GM19025 (cell line): ENCODE measurements around the gene MRS2.
"Not testable (repeated sequence)": the region's sequence is repeated elsewhere in the genome, so short reads cannot be mapped to it uniquely, and the experiment has no call there.

Experiments used
- ATAC-seq: cut with Tn5 transposase; IDR thresholded peaks from one replicate; pipeline ENCODE4 v1.9.1; 2021; ENCODE audit warnings: mild to moderate bottlenecking, low read depth, moderate library complexity; ENCODE audit not compliant: unreplicated experiment

The MRS2 gene

GRCh38 chr6:24402697-24403500 is at the start of gene MRS2:
TSS of gene MRS2 (plus strand) at chr6:24402936. CDS start at chr6:24403047, 111 bp downstream.
- ATAC-seq: peak; percentile 96

GRCh38 chr6:24353861-24354260 is 48.9 kb upstream of the MRS2 start:
- ATAC-seq: no peak

- no peak for ATAC-seq
Observed at GRCh38 chr6:24355393-24355792, 47.3 kb upstream of the MRS2 start.

GRCh38 chr6:24356310-24356973 is 46.3 kb upstream of the MRS2 start:
- ATAC-seq: no peak

GRCh38 chr6:24357336-24358218 is 45.2 kb upstream of the MRS2 start, which contains the start of gene DCDC2:
TSS of gene DCDC2 (minus strand) at chr6:24358059. CDS start at chr6:24357750, 309 bp downstream.
- ATAC-seq: no peak

- ATAC-seq: no peak
Observed at GRCh38 chr6:24358219-24358821, 44.4 kb upstream of the MRS2 start.

- peak; percentile 85 for ATAC-seq
Observed at GRCh38 chr6:24359640-24360454, 42.9 kb upstream of the MRS2 start.

- ATAC-seq: not testable (repeated sequence)
Observed at GRCh38 chr6:24362363-24362762, 40.4 kb upstream of the MRS2 start.

GRCh38 chr6:24365103-24365633 is 37.6 kb upstream of the MRS2 start:
- ATAC-seq: not testable (repeated sequence)

- ATAC-seq: no peak
Observed at GRCh38 chr6:24374612-24375011, 28.1 kb upstream of the MRS2 start.

GRCh38 chr6:24376871-24377270 is 25.9 kb upstream of the MRS2 start:
- no peak for ATAC-seq

- ATAC-seq: no peak
Observed at GRCh38 chr6:24378473-24379097, 24.2 kb upstream of the MRS2 start.

GRCh38 chr6:24381476-24382219 is 21.1 kb upstream of the MRS2 start:
- ATAC-seq: no peak

- no peak for ATAC-seq
Observed at GRCh38 chr6:24382220-24382540, 20.6 kb upstream of the MRS2 start.

- ATAC-seq: not testable (repeated sequence)
Observed at GRCh38 chr6:24382891-24383494, 19.7 kb upstream of the MRS2 start.

- not testable (repeated sequence) for ATAC-seq
Observed at GRCh38 chr6:24384369-24385130, 18.2 kb upstream of the MRS2 start.
